Measurements from ENCODE around the gene CBX5. TPM values are rescaled to one million over a fixed set of nuclear protein-coding genes. Genes with fewer than 3 reads are reported as not detected.

CBX5 gene
- total RNA-seq, 1 donor from 2014 or later, result 62.0 TPM

- DNase-seq (ENCODE audit: low spot score), result no peak
Observed at GRCh38 chr12:54225666-54226065, 54.3 kb downstream of the CBX5 start.

- no peak for DNase-seq (ENCODE audit: low spot score)
Observed at GRCh38 chr12:54222609-54223008, 57.3 kb downstream of the CBX5 start.

- DNase-seq (ENCODE audit: low spot score), result no peak
Observed at GRCh38 chr12:54221402-54221984, 58.4 kb downstream of the CBX5 start.

GRCh38 chr12:54220567-54220966 is 59.4 kb downstream of the CBX5 start:
- no peak for DNase-seq (ENCODE audit: low spot score)

- DNase-seq (ENCODE audit: low spot score), result peak; percentile 65
Observed at GRCh38 chr12:54220092-54220557, 59.8 kb downstream of the CBX5 start.

GRCh38 chr12:54217774-54218241 is 62.1 kb downstream of the CBX5 start:
- no peak for DNase-seq (ENCODE audit: low spot score)

GRCh38 chr12:54216797-54217661 is 62.9 kb downstream of the CBX5 start:
- DNase-seq (ENCODE audit: low spot score), result peak; percentile 68

GRCh38 chr12:54215989-54216796 is 63.7 kb downstream of the CBX5 start:
- no peak for DNase-seq (ENCODE audit: low spot score)

- DNase-seq (ENCODE audit: low spot score), result peak; percentile 86
Observed at GRCh38 chr12:54214553-54215406, 65.1 kb downstream of the CBX5 start.

- DNase-seq (ENCODE audit: low spot score), result no peak
Observed at GRCh38 chr12:54213079-54213478, 66.8 kb downstream of the CBX5 start.

GRCh38 chr12:54211920-54212319 is 68.0 kb downstream of the CBX5 start:
- no peak for DNase-seq (ENCODE audit: low spot score)

GRCh38 chr12:54210400-54210790 is 69.5 kb downstream of the CBX5 start:
- no peak for DNase-seq (ENCODE audit: low spot score)

GRCh38 chr12:54208591-54208990 is 71.3 kb downstream of the CBX5 start:
- no peak for DNase-seq (ENCODE audit: low spot score)

- peak; percentile 55 for DNase-seq (ENCODE audit: low spot score)
Observed at GRCh38 chr12:54207539-54208294, 72.2 kb downstream of the CBX5 start.

GRCh38 chr12:54206791-54207190 is 73.1 kb downstream of the CBX5 start:
- no peak for DNase-seq (ENCODE audit: low spot score)

GRCh38 chr12:54204316-54204715 is 75.6 kb downstream of the CBX5 start:
- DNase-seq (ENCODE audit: low spot score), result no peak

GRCh38 chr12:54201001-54201794 is 78.7 kb downstream of the CBX5 start:
- peak; percentile 51 for DNase-seq (ENCODE audit: low spot score)

- no peak for DNase-seq (ENCODE audit: low spot score)
Observed at GRCh38 chr12:54200412-54200811, 79.5 kb downstream of the CBX5 start.

- no peak for DNase-seq (ENCODE audit: low spot score)
Observed at GRCh38 chr12:54199917-54200316, 80.0 kb downstream of the CBX5 start.

- DNase-seq (ENCODE audit: low spot score), result no peak
Observed at GRCh38 chr12:54199034-54199433, 80.9 kb downstream of the CBX5 start.

All from mucosa of gallbladder (tissue), 1 donor.